ES-I3 (cell line): ENCODE data around the gene MACROH2A1.

Experiments
- H3K36me3 ChIP-seq: 2 replicates; pipeline ENCODE4 v1.6.1; 2013; ENCODE audit warnings: mild to moderate bottlenecking, low read length, control low read depth, moderate library complexity; ENCODE audit not compliant: insufficient read depth
- H3K4me1 ChIP-seq: 2 replicates; pipeline ENCODE4 v1.6.1; 2013; ENCODE audit warnings: mild to moderate bottlenecking, control low read depth, low read length; ENCODE audit not compliant: insufficient read depth
- H3K9ac ChIP-seq: 2 replicates; pipeline ENCODE4 v1.6.1; 2013; ENCODE audit warnings: low read depth, mild to moderate bottlenecking, low read length, moderate library complexity
- H3K9me3 ChIP-seq: 2 replicates; pipeline ENCODE4 v1.6.1; 2013; ENCODE audit warnings: mild to moderate bottlenecking, low read length, moderate library complexity; ENCODE audit not compliant: control insufficient read depth, insufficient read depth

Gene MACROH2A1

GRCh38 chr5:135397084-135397483 is 1.9 kb downstream of the MACROH2A1 start:
- peaks cover 5% of the 10 kb centered on the region; the same call in 1 of the 2 replicates for H3K36me3 ChIP-seq
- H3K4me1 ChIP-seq = peaks cover 11% of the 10 kb centered on the region
- no peak overlapping the region for H3K9ac ChIP-seq
- no peaks in the 10 kb centered on the region for H3K9me3 ChIP-seq

DNA sequence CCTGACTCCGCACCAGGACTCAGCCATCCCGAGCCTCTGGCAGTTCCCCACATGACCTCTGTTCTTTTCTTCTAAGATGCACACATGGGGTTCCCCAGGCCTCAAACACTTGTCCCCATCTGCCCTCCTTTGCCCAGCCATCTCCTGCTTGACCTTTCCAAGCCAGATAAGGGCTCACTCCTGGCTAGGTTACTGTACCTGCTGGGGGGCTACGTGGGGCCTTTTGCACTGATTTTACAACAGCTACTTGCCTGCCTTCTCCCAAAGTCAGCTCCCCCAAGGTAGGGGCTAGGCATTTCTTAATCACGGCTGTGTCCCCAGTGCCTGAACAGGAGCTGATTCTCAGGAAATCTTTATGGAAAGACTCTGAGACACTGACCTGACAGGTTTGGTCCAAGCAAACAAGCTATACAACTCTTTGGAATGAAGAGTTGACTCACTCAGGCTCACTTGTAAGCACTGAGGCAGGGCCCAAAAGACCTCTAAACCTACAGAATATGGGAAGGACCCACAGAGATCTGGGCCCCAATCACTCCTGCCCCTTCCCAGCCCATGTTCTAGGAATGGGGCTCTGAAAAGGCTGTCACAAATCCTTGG is 2.5 kb downstream of the MACROH2A1 start:
- H3K9ac ChIP-seq = no peak overlapping the region
- H3K9me3 ChIP-seq = no peaks in the 10 kb centered on the region
- peaks cover 11% of the 10 kb centered on the region for H3K4me1 ChIP-seq
- H3K36me3 ChIP-seq = peaks cover 5% of the 10 kb centered on the region; the same call in 1 of the 2 replicates

DNA sequence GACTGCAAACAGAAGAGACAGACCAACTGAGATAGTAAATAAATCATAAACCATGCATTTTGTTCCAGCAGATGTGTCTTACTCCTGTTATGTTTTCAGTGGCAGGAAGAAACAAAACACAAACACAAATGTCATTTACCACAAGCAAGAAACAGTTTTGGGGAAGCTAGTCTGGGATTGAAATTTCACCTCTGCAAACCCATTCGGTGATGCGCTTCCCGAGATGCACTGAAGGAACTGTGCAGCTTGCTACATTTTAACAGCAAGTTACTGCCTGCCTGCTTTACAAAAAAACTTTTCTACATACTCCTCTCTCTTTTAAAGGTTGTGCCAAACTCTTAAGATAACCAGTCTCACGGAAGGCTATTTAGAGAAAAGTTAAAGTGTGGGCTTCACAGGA is 3.2 kb downstream of the MACROH2A1 start:
- Histone ChIP-seq H3K9ac (no peak overlapping the region), H3K4me1 (peaks cover 11% of the 10 kb centered on the region), H3K36me3 (peaks cover 5% of the 10 kb centered on the region; the same call in 1 of the 2 replicates), H3K9me3 (no peaks in the 10 kb centered on the region)

GRCh38 chr5:135395451-135395850 is 3.6 kb downstream of the MACROH2A1 start:
- Histone ChIP-seq H3K4me1 (peaks cover 7% of the 10 kb centered on the region), H3K9me3 (no peaks in the 10 kb centered on the region), H3K9ac (no peak overlapping the region), H3K36me3 (peaks cover 5% of the 10 kb centered on the region; the same call in 1 of the 2 replicates)

DNA sequence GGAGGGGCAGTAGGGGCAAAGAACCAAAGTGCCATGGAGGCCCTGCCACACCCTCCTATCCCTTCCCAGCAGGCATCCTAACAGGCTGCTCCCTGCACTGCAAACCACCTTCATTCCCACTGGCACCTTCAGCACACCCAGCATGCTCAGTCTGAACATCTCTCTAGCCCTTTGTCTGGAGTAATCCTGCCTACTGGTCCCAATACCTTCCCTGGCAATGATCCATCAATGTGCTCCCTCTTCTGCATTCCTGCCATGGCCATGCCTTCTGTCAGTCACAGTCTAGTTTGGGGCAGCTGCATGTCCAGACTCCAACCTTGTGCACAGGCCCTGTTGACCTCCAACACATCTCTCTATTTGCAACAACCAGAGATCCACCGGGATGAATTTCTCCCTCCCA is 4.9 kb downstream of the MACROH2A1 start:
- Histone ChIP-seq H3K36me3 (peaks cover 5% of the 10 kb centered on the region; the same call in 1 of the 2 replicates), H3K4me1 (peaks cover 3% of the 10 kb centered on the region; the same call in 1 of the 2 replicates), H3K9ac (no peak overlapping the region), H3K9me3 (no peaks in the 10 kb centered on the region)

DNA sequence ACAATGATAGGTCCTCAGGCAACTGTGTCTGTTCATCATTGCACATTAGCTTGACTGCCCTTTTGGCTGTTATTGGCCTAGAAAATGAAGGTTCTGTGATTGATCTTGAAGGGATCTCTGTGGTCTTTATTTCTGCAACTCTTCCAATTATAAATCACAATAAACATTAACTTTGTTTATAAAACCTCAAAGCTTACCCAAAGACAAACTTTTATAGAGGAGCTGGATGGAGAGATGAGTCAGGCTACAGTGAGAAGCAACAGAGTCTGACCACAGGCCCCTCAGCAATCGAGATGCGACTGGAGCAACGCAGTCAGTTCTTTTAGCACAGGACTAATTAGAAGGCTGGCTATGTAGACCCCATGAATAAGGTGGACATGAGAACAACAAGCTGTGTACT is 5.3 kb downstream of the MACROH2A1 start:
- Histone ChIP-seq H3K9me3 (no peaks in the 10 kb centered on the region), H3K9ac (no peak overlapping the region), H3K4me1 (peaks cover 3% of the 10 kb centered on the region; the same call in 1 of the 2 replicates), H3K36me3 (peaks cover 5% of the 10 kb centered on the region; the same call in 1 of the 2 replicates)

DNA sequence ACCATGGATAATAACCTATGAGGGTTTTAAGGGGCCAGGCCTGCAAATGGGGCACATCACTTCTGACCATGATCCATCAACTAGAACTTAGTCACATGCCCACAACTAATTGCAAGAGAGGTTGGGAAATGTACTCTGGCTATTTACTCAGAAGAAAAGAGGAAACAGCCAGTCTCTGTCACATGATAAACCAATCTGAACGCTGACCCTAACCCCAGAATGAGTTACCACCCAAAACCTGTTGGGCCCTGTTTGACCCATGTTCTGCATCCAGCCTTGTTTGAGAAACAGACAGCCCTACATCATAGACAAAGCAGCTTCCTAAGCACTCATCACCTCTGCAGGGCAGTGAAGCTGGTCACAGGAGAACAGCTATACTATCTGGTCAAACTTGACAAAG is 5.8 kb downstream of the MACROH2A1 start:
- peaks cover 3% of the 10 kb centered on the region; the same call in 1 of the 2 replicates for H3K4me1 ChIP-seq

DNA sequence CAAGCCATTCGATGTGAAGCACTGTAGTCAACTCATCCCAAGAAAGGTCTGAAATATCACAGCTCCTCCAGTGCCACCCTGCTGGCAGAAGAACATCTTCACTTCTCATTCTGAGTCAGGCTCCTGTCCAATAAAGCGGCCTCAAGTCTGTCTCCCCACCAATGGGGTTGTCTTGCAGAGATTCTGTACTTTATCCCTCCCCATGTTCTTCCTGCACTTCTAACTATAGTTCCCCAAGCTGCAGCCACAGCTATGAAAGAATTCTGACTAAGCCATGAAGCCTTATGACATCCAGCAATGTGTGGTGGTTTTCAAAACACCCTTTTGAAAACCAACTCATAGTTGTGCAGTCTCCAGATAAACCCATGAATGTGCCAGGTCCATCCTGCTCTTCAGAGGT is 6.8 kb downstream of the MACROH2A1 start:
- Histone ChIP-seq H3K9ac (no peak overlapping the region), H3K9me3 (no peaks in the 10 kb centered on the region), H3K4me1 (peaks cover 3% of the 10 kb centered on the region; the same call in 1 of the 2 replicates), H3K36me3 (peaks cover 5% of the 10 kb centered on the region; the same call in 1 of the 2 replicates)

More for the DNA sequence above, 5.8 kb downstream of the MACROH2A1 start:
- Histone ChIP-seq H3K9ac (no peak overlapping the region), H3K9me3 (no peaks in the 10 kb centered on the region), H3K36me3 (peaks cover 5% of the 10 kb centered on the region; the same call in 1 of the 2 replicates)

DNA sequence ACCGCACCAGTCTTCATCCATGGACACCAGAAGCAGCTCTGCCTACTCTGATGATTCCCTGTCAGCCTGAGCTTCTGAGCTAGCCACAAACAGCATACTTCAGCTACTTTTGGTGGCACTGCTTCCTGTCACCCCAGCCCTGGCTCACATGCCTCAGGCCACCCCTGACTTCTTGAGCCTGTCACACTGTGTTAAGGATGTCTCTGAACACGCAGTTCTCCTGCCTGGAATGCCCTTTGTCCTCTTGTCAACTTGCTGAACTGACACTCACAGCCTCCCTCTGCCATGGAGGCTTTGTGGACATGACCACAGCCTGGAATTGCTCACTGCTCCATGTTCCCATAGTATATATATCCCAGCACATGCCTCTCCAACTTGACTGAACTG is 7.2 kb downstream of the MACROH2A1 start:
- peaks cover 5% of the 10 kb centered on the region; the same call in 1 of the 2 replicates for H3K36me3 ChIP-seq
- no peak overlapping the region for H3K9ac ChIP-seq
- no peaks in the 10 kb centered on the region for H3K9me3 ChIP-seq
- peaks cover 3% of the 10 kb centered on the region; the same call in 1 of the 2 replicates for H3K4me1 ChIP-seq

GRCh38 chr5:135391116-135391868 is 7.7 kb downstream of the MACROH2A1 start:
- peaks cover 3% of the 10 kb centered on the region; the same call in 1 of the 2 replicates for H3K4me1 ChIP-seq
- H3K9ac ChIP-seq = no peak overlapping the region
- peaks cover 5% of the 10 kb centered on the region; the same call in 1 of the 2 replicates for H3K36me3 ChIP-seq
- H3K9me3 ChIP-seq = no peaks in the 10 kb centered on the region

DNA sequence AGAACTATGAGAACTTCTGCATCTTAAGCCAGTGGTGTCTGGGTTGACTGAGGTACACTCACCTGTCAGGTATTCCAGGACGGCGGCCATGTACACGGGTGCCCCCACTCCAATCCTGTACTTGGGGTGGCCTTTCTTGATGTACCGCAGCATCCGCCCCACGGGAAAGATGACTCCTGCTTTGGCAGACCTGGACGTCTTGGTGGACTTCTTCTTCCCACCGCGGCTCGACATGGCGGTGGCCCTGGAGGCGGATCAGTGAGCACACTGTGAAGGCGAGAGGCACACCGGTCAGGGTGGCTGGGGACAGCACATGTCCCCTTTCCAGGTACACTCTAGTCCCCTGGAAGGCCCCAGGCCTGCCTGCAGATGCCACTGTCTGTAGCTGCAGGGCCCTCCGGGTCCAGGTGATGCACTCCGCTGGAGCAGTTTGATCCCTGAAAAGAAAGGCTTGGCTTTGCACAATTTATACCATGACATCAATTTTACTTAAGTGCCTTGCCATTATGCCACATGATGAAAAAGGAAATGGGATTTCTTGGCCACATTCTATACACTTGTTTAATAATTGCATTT is 10.1 kb downstream of the MACROH2A1 start:
- Histone ChIP-seq H3K9ac (no peak overlapping the region), H3K9me3 (no peaks in the 10 kb centered on the region), H3K4me1 (peaks cover 3% of the 10 kb centered on the region; the same call in 1 of the 2 replicates), H3K36me3 (peaks cover 5% of the 10 kb centered on the region; the same call in 1 of the 2 replicates)

GRCh38 chr5:135387629-135387960 is 11.4 kb downstream of the MACROH2A1 start:
- H3K9ac ChIP-seq = no peak overlapping the region
- H3K36me3 ChIP-seq = peaks cover 5% of the 10 kb centered on the region
- peaks cover 3% of the 10 kb centered on the region; the same call in 1 of the 2 replicates for H3K4me1 ChIP-seq
- H3K9me3 ChIP-seq = no peaks in the 10 kb centered on the region

DNA sequence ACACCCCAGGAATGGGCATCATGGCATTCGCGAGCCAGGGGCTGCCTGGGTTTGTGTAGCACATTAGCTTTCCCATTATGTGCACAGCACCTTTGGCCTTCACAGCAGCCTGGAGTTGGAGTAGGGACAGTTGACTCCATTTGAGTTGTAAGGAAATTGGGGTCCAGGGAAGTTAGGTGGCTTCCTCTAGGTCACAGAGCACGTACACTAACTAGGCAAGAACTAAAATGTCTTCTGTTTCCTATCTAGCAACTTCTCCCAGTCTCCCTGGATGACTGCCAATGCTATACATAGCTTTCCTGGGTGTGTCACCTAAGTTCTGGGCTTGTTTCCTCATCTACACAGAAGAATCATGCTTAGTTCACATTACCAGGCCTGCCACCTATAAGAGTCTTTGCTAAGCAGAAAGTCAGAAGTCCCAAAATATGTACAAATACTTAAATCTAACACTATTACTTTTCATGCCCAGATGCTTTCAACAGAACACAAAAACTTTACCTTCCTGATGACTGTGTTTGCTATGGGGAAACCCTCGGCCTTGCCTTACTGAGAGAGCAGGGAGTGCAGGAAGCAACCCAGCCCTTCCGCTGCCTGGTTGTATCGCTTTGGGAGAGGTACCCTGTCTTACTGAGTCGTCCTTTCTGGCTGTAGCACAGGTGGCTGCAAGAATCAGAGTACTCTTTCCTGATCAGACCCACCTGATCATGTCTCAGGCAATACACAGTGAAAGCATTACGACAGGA is 12.0 kb downstream of the MACROH2A1 start:
- H3K36me3 ChIP-seq = no peaks in the 10 kb centered on the region; the same call in 1 of the 2 replicates
- peaks cover 3% of the 10 kb centered on the region; the same call in 1 of the 2 replicates for H3K4me1 ChIP-seq
- H3K9me3 ChIP-seq = no peaks in the 10 kb centered on the region
- no peak overlapping the region for H3K9ac ChIP-seq

DNA sequence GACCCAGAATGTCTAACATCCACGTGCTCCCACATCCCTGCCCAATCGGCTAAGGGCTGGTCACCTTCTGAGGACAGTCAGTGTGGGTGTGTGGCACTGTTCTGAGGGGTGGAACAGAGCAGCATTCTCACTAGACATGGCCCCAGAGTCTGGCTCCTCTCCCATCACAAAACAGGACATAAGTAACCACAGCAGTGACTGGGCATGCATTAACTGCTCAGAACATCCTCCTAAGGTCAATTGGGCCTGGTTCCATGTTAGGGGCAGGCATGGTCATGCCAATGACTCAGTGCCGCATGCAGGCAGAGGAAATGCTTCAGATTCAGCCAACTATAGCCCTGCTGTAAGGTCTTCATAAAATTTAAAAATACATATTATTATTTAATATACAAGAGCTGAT is 12.9 kb downstream of the MACROH2A1 start:
- Histone ChIP-seq H3K9me3 (no peaks in the 10 kb centered on the region), H3K9ac (no peak overlapping the region), H3K36me3 (no peaks in the 10 kb centered on the region; the same call in 1 of the 2 replicates), H3K4me1 (no peaks in the 10 kb centered on the region)
